Lower lobe of right lung (tissue), 2 donors: Measurements from ENCODE around the gene JAZF1. TPM values are rescaled to one million over a fixed set of nuclear protein-coding genes. Genes with fewer than 3 reads are reported as not detected.

Experiments
- ATAC-seq, 2 donors: fragments of 200-7000 bp; cut with Tn5 transposase; one replicate each; pipeline ENCODE4 v1.9.1; 2020 to 2022; ENCODE audit warnings: mild to moderate bottlenecking in 2 of 2, moderate library complexity in 2 of 2
- DNase-seq: peaks from one replicate; pipeline ENCODE4 v3.0.0-alpha.2; 2020
- H3K27ac ChIP-seq: fragments of 200-600 bp; one replicate; pipeline ENCODE4 v1.8.0; 2022
- H3K27me3 ChIP-seq: fragments of 200-600 bp; one replicate; pipeline ENCODE4 v1.8.0; 2022; ENCODE audit warnings: low read depth
- H3K36me3 ChIP-seq: fragments of 200-600 bp; one replicate; pipeline ENCODE4 v1.8.0; 2022; ENCODE audit warnings: mild to moderate bottlenecking
- H3K4me1 ChIP-seq: fragments of 200-600 bp; one replicate; pipeline ENCODE4 v1.8.0; 2022
- H3K4me3 ChIP-seq: fragments of 200-600 bp; one replicate; pipeline ENCODE4 v1.8.0; 2022; ENCODE audit warnings: mild to moderate bottlenecking
- H3K9me3 ChIP-seq: fragments of 200-600 bp; one replicate; pipeline ENCODE4 v1.8.0; 2022
- CTCF ChIP-seq: fragments of 200-600 bp; IDR thresholded peaks from one replicate; pipeline ENCODE4 v1.8.0; 2022; ENCODE audit warnings: antibody characterized with exemption, mild to moderate bottlenecking
- intact Hi-C: fragments of 100-400 bp; cut with DNase I; formaldehyde crosslinking; loops from one replicate; pipeline ENCODE4 v1.11.0; 2022
- total RNA-seq: library from RNA; stranded (reverse); fragmentation: NEBNext Ultra II Directional; extraction: Animal tissue kit (Norgen Biotek cat#: 25700); gene quantifications from one replicate; pipeline ENCODE4 v1.2.1, GENCODE V29; 2021
- donor health status: DM: no; HTN: yes; CAD: no; lungs with severe emphysema.

Gene JAZF1
- total RNA-seq, 1 donor from 2014 or later: 19.4 TPM

GRCh38 chr7:28112883-28113540, 67.6 kb downstream of the JAZF1 start:
- no peaks in the 10 kb centered on the region for H3K4me1 ChIP-seq
- H3K4me3 ChIP-seq: no peak overlapping the region
- no peaks in the 10 kb centered on the region for H3K9me3 ChIP-seq
- DNase-seq: no peak
- no peaks in the 10 kb centered on the region for H3K27me3 ChIP-seq
- TF ChIP-seq CTCF: no peak
- ATAC-seq: peak in 1 of 2 donors; percentile 60
- no peak overlapping the region for H3K27ac ChIP-seq
- intact Hi-C loops: no loop called here
- H3K36me3 ChIP-seq: no peaks in the 10 kb centered on the region

GRCh38 chr7:28112467-28112866, 68.1 kb downstream of the JAZF1 start:
- DNase-seq (no peak), ATAC-seq (no peak)
- Histone ChIP-seq H3K36me3 (no peaks in the 10 kb centered on the region), H3K27ac (no peak overlapping the region), H3K4me3 (no peak overlapping the region), H3K4me1 (no peaks in the 10 kb centered on the region), H3K27me3 (no peaks in the 10 kb centered on the region), H3K9me3 (no peaks in the 10 kb centered on the region)
- intact Hi-C loops: no loop called here
- TF ChIP-seq CTCF: no peak

- TF ChIP-seq CTCF: no peak
- Histone ChIP-seq H3K9me3 (no peaks in the 10 kb centered on the region), H3K36me3 (no peaks in the 10 kb centered on the region), H3K27me3 (no peaks in the 10 kb centered on the region), H3K4me1 (no peaks in the 10 kb centered on the region), H3K27ac (no peak overlapping the region), H3K4me3 (no peak overlapping the region)
- ATAC-seq (no peak), DNase-seq (no peak)
- intact Hi-C loops: no loop called here
Observed at GRCh38 chr7:28112012-28112411, 68.6 kb downstream of the JAZF1 start.

- ATAC-seq (no peak), DNase-seq (no peak)
- H3K9me3 ChIP-seq: no peaks in the 10 kb centered on the region
- TF ChIP-seq CTCF: no peak
- no peaks in the 10 kb centered on the region for H3K36me3 ChIP-seq
- no peak overlapping the region for H3K4me3 ChIP-seq
- H3K27me3 ChIP-seq: no peaks in the 10 kb centered on the region
- no peak overlapping the region for H3K27ac ChIP-seq
- no peaks in the 10 kb centered on the region for H3K4me1 ChIP-seq
- intact Hi-C loops: no loop called here
Observed at GRCh38 chr7:28110427-28111012, 70.1 kb downstream of the JAZF1 start.

GRCh38 chr7:28108747-28109146, 71.8 kb downstream of the JAZF1 start:
- Histone ChIP-seq H3K27ac (no peak overlapping the region), H3K4me3 (no peak overlapping the region), H3K36me3 (no peaks in the 10 kb centered on the region), H3K27me3 (no peaks in the 10 kb centered on the region), H3K9me3 (no peaks in the 10 kb centered on the region), H3K4me1 (no peaks in the 10 kb centered on the region)
- intact Hi-C loops: no loop called here
- DNase-seq (no peak), ATAC-seq (no peak)
- TF ChIP-seq CTCF: no peak
